Ramos (cell line): ENCODE data around the gene HOXA7.

Experiments
- in situ Hi-C: fragments of 300-500 bp; cut with MboI; formaldehyde crosslinking; loops from one replicate; pipeline ENCODE4 v1.14.3; 2022; ENCODE audit warnings: low sequenced_read_pairs; ENCODE audit not compliant: unreplicated experiment

Gene HOXA7

GRCh38 chr7:27156508-27156898, at the start of gene HOXA7:
Gene HOXA7 (minus strand): TSS chr7:27156675. CDS start chr7:27156545, 130 bp downstream.
- in situ Hi-C loops: loop anchor here (10.0 to 25.0 kb wide), 4 partner anchors 482 to 1269 kb away; no protein-coding TSS in a partner anchor

- in situ Hi-C loops: loop anchor here (10.0 to 25.0 kb wide), 4 partner anchors 357 to 809 kb away; no protein-coding TSS in a partner anchor
Observed at GRCh38 chr7:27205325-27206280, 49.1 kb upstream of the HOXA7 start.

GRCh38 chr7:27204851-27205322, 48.4 kb upstream of the HOXA7 start:
- in situ Hi-C loops: loop anchor here (10.0 to 25.0 kb wide), 4 partner anchors 357 to 810 kb away; no protein-coding TSS in a partner anchor

GRCh38 chr7:27203964-27204594, 47.6 kb upstream of the HOXA7 start:
- in situ Hi-C loops: loop anchor here (10.0 to 25.0 kb wide), 4 partner anchors 358 to 811 kb away; no protein-coding TSS in a partner anchor

GRCh38 chr7:27203365-27203953, 47.0 kb upstream of the HOXA7 start:
- in situ Hi-C loops: loop anchor here (10.0 to 25.0 kb wide), 4 partner anchors 359 to 811 kb away; no protein-coding TSS in a partner anchor

GRCh38 chr7:27202862-27203134, 46.3 kb upstream of the HOXA7 start:
- in situ Hi-C loops: loop anchor here (10.0 to 25.0 kb wide), 4 partner anchors 360 to 812 kb away; no protein-coding TSS in a partner anchor

- in situ Hi-C loops: loop anchor here (10.0 to 25.0 kb wide), 4 partner anchors 360 to 813 kb away; no protein-coding TSS in a partner anchor
Observed at GRCh38 chr7:27202018-27202861, 45.8 kb upstream of the HOXA7 start.

- in situ Hi-C loops: loop anchor here (10.0 to 25.0 kb wide), 4 partner anchors 361 to 813 kb away; no protein-coding TSS in a partner anchor
Observed at GRCh38 chr7:27201580-27202017, 45.1 kb upstream of the HOXA7 start.

- in situ Hi-C loops: loop anchor here (10.0 to 25.0 kb wide), 4 partner anchors 361 to 814 kb away; no protein-coding TSS in a partner anchor
Observed at GRCh38 chr7:27200761-27201579, 44.5 kb upstream of the HOXA7 start.

- in situ Hi-C loops: loop anchor here (10.0 to 25.0 kb wide), 5 partner anchors 362 to 895 kb away; no protein-coding TSS in a partner anchor
Observed at GRCh38 chr7:27199849-27200760, 43.6 kb upstream of the HOXA7 start, which contains the start of gene HOXA13. Gene HOXA13 (minus strand): TSS chr7:27200091. CDS start chr7:27200077, 14 bp downstream.

- in situ Hi-C loops: loop anchor here (10.0 kb wide), 1 partner anchor 896 kb away; no protein-coding TSS in a partner anchor
Observed at GRCh38 chr7:27198871-27199801, 42.7 kb upstream of the HOXA7 start.

- in situ Hi-C loops: loop anchor here (10.0 kb wide), 1 partner anchor 897 kb away; no protein-coding TSS in a partner anchor
Observed at GRCh38 chr7:27198138-27198841, 41.8 kb upstream of the HOXA7 start.

GRCh38 chr7:27197137-27198042, 40.9 kb upstream of the HOXA7 start:
- in situ Hi-C loops: loop anchor here (10.0 kb wide), 1 partner anchor 897 kb away; no protein-coding TSS in a partner anchor

- in situ Hi-C loops: loop anchor here (10.0 kb wide), 1 partner anchor 898 kb away; no protein-coding TSS in a partner anchor
Observed at GRCh38 chr7:27196287-27196767, 39.9 kb upstream of the HOXA7 start.
